Motor neuron (in vitro differentiated cells): Measurements from ENCODE around the gene COL2A1. TPM values are rescaled to one million over a fixed set of nuclear protein-coding genes. Genes with fewer than 3 reads are reported as not detected.

Experiments
- ATAC-seq, 8 experiments: fragments of 200-7000 bp; cut with Tn5 transposase; replicated peaks in 6 of 8; 2 replicates each; pipeline ENCODE4 v1.8.0; 2021; ENCODE audit warnings: mild to moderate bottlenecking in 8 of 8, moderate library complexity in 8 of 8
- H3K27ac ChIP-seq, 2 donors: fragments of 250-450 bp; sonication (Bioruptor Pico); 2 replicates each; pipeline ENCODE4 v1.9.0; 2021; ENCODE audit warnings: antibody characterized with exemption in 2 of 2, mild to moderate bottlenecking in 2 of 2, moderate library complexity in 1 of 2
- H3K4me1 ChIP-seq, 2 donors: fragments of 250-450 bp; sonication (Bioruptor Pico); replicated peaks in 1 of 2; 2 replicates each; pipeline ENCODE4 v1.6.1; 2021; ENCODE audit warnings: antibody characterized with exemption in 2 of 2, mild to moderate bottlenecking in 2 of 2, moderate library complexity in 1 of 2
- H3K4me3 ChIP-seq, 5 donors: fragments of 250-450 bp; sonication (Bioruptor Pico); 2 replicates each; pipeline ENCODE4 v1.9.0; 2021; ENCODE audit warnings: antibody characterized with exemption in 5 of 5, mild to moderate bottlenecking in 5 of 5, moderate library complexity in 4 of 5
- WGBS, 10 experiments: fragments of 450-650 bp; shearing (Covaris generic); methylation state at CpG; one replicate each; pipeline ENCODE4 v1.0.0; 2022; 5-methylcytosine and 5-hydroxymethylcytosine counted together
- in situ Hi-C, 9 experiments: fragments of 400-800 bp; cut with MboI; loops; one replicate each; pipeline ENCODE4 v1.15.0; 2021; ENCODE audit warnings: low sequenced_read_pairs in 9 of 9, low pct_unique_long_range_greater_than_20kb in 2 of 9; ENCODE audit not compliant: unreplicated experiment in 9 of 9
- total RNA-seq, 8 experiments: library from RNA; unstranded; fragments of 300-600 nt; gene quantifications; 2 replicates each; pipeline versions ENCODE4 v1.2.3 to v1.2.4, GENCODE V29; 2022

Gene COL2A1
- total RNA-seq, 8 experiments from 2014 or later = 0.78 to 6.6 (median 1.9) TPM

DNA sequence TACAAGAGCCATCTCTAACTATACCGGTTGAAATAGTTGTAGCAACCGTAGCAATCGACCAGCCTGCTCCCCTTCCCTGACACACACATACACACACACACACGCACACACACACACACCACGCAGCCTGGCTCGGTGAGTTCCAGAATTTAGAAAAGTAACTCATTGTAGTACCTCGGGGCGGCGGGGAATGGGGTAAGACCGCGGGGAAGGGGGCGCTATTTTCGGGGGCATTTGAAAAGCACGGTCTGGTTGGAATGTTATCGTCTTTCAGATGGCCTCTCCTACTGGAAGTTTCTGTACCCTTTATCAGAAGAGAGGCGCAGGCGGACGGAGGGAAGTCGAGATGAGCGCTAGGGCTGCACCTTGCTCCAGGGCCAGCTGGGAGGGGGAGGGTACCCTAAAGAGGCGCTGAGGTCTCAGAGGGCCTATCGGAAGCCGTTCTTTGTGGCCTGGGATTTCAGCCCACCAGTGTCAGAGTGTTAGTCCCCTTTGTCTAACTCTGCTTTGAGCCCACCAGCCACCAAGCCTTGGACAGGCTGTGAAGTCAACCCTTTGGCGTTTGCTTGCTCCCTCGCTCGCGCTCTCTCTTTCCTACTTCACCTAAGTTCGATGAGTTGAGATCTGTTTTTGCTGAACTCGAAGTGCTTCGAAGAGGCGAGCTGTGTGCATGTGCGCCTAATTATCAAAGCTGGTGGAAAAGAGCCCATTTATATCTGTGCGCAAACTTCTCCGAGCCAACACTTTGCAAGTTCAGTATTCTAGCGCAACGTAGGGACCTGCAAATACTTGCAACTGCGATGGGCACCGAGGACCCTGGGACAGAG, 837 bp downstream of the COL2A1 start:
- ATAC-seq = no peak
- Histone ChIP-seq H3K4me1 (peaks cover 16 to 23% of the 10 kb centered on the region in 2 donors), H3K4me3 (peak overlapping the region; percentile 21 to 44 (median 30)), H3K27ac (no peak overlapping the region)
- in situ Hi-C loops = no loop called here
- WGBS, 10 experiments = 0 to 20% (median 11%) methylated on average over 1 to 20 of the region's 38 CpGs; no CpG with 5 or more reads in 2 of the 10 experiments

DNA sequence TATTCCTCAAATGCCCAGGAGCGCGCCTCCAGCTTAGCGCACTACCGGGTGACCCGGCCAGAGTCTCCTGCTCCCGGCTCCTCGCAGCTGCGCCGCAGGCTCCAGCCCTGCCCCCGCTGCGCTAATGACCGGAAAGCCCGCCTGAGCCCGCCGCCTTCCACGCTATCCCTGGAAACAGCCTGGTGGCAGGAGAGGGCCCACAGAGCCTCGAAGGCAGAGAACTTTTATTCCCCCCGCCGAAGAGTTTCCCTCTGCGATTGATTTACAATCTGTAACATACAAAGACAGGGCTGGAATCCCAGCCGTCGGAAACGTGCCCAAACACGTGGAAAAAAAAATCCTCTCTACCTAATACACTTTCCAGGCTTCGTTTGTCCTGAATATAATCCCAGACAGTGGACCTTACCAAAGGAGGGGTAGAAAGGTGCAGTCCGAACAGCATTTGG, 1.5 kb downstream of the COL2A1 start:
- WGBS, 10 experiments = 0 to 8% (median 3%) methylated on average over 1 to 9 of the region's 26 CpGs; no CpG with 5 or more reads in 1 of the 10 experiments
- in situ Hi-C loops = no loop called here
- H3K4me3 ChIP-seq = peak overlapping the region; percentile 29 to 44 (median 40)
- H3K27ac ChIP-seq = no peak overlapping the region
- H3K4me1 ChIP-seq = peaks cover 16 to 23% of the 10 kb centered on the region in 2 donors
- peak; percentile 1 to 65 (median 50) for ATAC-seq

- peaks cover 16 to 23% of the 10 kb centered on the region in 2 donors for H3K4me1 ChIP-seq
- WGBS, 10 experiments = 0% methylated on average over 1 to 9 of the region's 13 CpGs; no CpG with 5 or more reads in 6 of the 10 experiments
- in situ Hi-C loops = no loop called here
- no peak overlapping the region for H3K27ac ChIP-seq
- peak overlapping the region; percentile 29 to 44 (median 40) for H3K4me3 ChIP-seq
- peak in 3 of 8 experiments; percentile 6 to 14 (median 11) for ATAC-seq
Observed at GRCh38 chr12:48002414-48002730, 1.9 kb downstream of the COL2A1 start.

DNA sequence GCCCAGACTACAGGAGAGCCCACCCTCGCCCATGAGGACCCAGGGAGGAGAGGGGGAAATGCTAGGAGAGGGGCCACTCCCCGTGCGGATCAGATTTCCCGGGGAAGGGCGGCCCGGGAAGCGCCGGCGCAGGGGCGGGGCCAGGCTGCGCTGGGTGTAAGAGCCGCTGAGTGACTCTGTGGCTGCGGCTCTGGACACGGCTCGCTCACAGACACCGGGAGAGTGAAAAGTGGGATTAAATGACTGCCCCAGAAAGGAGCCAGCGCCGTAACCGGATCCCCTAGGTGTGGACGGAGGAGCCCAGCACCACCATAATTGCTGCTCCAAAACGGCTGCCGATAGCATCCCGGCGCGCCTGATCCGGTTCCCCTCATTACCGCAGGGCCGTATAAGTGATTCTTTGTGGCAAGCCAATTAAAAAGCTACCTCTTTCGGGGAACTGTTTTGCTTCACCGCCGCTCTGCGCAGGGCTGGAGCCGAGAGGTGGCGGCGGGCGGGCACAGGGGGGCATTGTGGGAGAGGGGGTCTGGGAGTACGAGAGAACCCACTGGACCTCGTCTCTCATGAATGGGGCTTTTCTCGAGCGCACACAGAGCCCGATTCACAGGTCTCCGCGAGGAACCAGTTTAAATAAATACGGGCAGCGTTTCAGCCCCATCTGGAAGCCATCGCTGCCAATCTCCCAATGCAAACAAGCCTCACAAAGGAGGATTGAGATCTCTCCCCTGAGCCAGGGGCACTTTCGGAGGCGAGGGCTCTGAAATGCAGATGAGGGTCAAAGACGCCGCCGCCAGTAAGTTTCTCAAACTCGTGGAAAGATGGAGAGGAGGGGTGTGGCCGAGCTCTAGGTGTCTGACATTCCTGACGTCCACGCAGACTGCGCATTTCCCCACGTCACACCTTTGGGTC, 2.5 kb downstream of the COL2A1 start:
- in situ Hi-C loops = no loop called here
- WGBS, 10 experiments = 0 to 2% (median 0%) methylated on average over 1 to 37 of the region's 57 CpGs; no CpG with 5 or more reads in 5 of the 10 experiments
- Histone ChIP-seq H3K4me3 (peak overlapping the region; percentile 29 to 44 (median 40)), H3K4me1 (peaks cover 16 to 23% of the 10 kb centered on the region in 2 donors), H3K27ac (no peak overlapping the region)
- peak; percentile 45 to 86 (median 56) for ATAC-seq

DNA sequence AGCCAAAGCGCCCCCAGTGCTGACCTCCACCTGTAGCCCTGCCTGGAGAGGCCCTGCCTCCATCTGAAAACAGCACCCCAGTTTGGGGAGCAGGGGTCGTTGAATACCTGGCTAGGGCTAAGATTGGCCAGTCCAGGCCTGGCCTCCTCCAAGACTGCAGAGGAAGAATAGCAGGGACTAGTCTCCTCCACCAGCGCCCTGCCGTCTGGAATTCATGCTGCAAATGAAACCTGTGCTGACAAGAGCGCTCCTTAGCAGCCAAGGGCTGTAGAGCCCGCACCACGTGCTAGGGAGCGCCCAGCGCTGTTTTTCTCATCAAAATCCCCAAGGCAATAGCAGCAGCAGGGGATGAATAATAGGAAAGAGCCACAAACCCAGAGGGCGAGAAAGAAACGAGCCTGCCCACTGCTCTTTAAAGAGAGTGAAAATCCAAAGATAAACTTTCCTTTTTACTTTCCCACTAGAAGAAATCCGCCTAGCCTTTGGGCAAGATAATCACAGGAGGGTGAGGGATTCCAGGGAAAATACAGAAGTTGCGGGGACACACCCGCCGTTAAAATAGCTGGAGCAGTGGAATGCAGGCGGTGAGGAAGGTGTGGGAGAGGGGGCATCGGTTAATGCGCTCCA, 3.3 kb downstream of the COL2A1 start:
- Histone ChIP-seq H3K27ac (no peak overlapping the region), H3K4me3 (peak overlapping the region; percentile 29 to 44 (median 40)), H3K4me1 (peaks cover 16 to 23% of the 10 kb centered on the region in 2 donors)
- WGBS, 10 experiments = 0 to 20% (median 7%) methylated on average over 1 to 12 of the region's 18 CpGs; no CpG with 5 or more reads in 3 of the 10 experiments
- in situ Hi-C loops = no loop called here
- ATAC-seq = peak; percentile 39 to 81 (median 52)

- no peak overlapping the region for H3K27ac ChIP-seq
- 38 to 90% (median 62%) methylated on average over 1 to 8 of the region's 9 CpGs; no CpG with 5 or more reads in 4 of the 10 experiments for WGBS, 10 experiments
- in situ Hi-C loops = loop anchor here in 1 of 9 experiments (25.0 kb wide), 1 partner anchor 263 kb away; the partner anchor contains the start of gene ENDOU
- no peak overlapping the region for H3K4me3 ChIP-seq
- no peak for ATAC-seq
- peaks cover 16 to 21% of the 10 kb centered on the region in 2 donors for H3K4me1 ChIP-seq
Observed at GRCh38 chr12:47999816-48000215, 4.5 kb downstream of the COL2A1 start.

DNA sequence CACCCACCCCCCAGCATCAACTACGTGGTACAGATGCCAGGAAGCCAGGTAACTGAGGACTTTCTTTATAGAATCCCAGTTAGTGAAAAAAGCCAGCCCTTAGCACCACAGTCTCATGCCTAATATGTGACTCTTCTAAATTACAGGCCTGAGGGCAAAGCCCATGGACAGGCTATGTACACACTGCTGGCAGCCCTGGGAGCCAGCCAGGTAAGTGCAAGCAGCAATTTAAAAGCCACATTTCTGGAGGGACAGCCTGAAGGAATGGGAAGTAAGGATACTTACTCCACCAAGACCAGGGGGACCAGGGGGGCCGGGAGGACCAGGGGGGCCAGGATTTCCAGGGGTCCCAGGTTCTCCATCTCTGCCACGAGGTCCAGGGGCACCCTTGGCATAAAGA, 7.0 kb downstream of the COL2A1 start:
- Histone ChIP-seq H3K4me3 (no peak overlapping the region), H3K4me1 (peaks cover 5 to 14% of the 10 kb centered on the region in 2 donors), H3K27ac (no peak overlapping the region)
- in situ Hi-C loops = loop anchor here in 1 of 9 experiments (25.0 kb wide), 1 partner anchor 260 kb away; the partner anchor contains the start of gene ENDOU
- ATAC-seq = no peak
- WGBS, 10 experiments = 0 to 20% methylated on average over 1 of the region's 3 CpGs; no CpG with 5 or more reads in 8 of the 10 experiments

- Histone ChIP-seq H3K4me3 (no peak overlapping the region), H3K4me1 (peaks cover 12 to 14% of the 10 kb centered on the region in 2 donors), H3K27ac (no peak overlapping the region)
- WGBS, 10 experiments = 47 to 100% (median 86%) methylated on average over 1 to 4 of the region's 4 CpGs; no CpG with 5 or more reads in 3 of the 10 experiments
- in situ Hi-C loops = loop anchor here in 1 of 9 experiments (25.0 kb wide), 1 partner anchor 259 kb away; the partner anchor contains the start of gene ENDOU
- ATAC-seq = peak in 3 of 8 experiments; percentile 28 to 79 (median 30)
Observed at GRCh38 chr12:47995981-47996401, 8.3 kb downstream of the COL2A1 start.

- 77 to 100% (median 94%) methylated on average over 2 to 5 of the region's 5 CpGs; no CpG with 5 or more reads in 5 of the 10 experiments for WGBS, 10 experiments
- in situ Hi-C loops = loop anchor here in 1 of 9 experiments (25.0 kb wide), 1 partner anchor 256 kb away; the partner anchor contains the start of gene ENDOU
Observed at GRCh38 chr12:47993491-47993890, 10.8 kb downstream of the COL2A1 start.

DNA sequence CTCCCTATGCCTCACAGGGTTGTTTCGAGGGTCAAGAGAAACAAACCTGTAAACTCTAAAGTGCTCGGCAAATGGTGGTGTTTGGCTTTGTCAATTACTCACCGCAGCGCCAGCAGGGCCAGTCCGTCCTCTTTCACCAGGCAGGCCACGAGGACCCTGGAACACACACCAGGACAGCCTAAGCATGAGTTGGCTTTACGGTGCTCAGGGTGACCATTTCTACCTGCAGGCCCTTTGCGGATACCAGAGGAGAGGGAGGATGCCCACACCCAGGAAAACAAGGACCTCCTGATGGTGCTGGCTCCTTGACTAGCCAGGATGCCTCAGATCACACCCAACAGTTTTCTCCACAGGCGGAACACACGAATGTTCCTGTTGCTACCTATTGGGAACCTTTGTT, 11.5 kb downstream of the COL2A1 start:
- WGBS, 10 experiments = 58 to 100% (median 80%) methylated on average over 1 to 8 of the region's 10 CpGs; no CpG with 5 or more reads in 2 of the 10 experiments
- no peak for ATAC-seq
- Histone ChIP-seq H3K27ac (no peak overlapping the region), H3K4me3 (no peak overlapping the region), H3K4me1 (peaks cover 20 to 28% of the 10 kb centered on the region in 2 donors)
- in situ Hi-C loops = loop anchor here in 1 of 9 experiments (25.0 kb wide), 1 partner anchor 255 kb away; the partner anchor contains the start of gene ENDOU

More at GRCh38 chr12:47993491-47993890, 10.8 kb downstream of the COL2A1 start:
- Histone ChIP-seq H3K4me3 (no peak overlapping the region), H3K27ac (no peak overlapping the region), H3K4me1 (peaks cover 13 to 21% of the 10 kb centered on the region in 2 donors)
- ATAC-seq = no peak

DNA sequence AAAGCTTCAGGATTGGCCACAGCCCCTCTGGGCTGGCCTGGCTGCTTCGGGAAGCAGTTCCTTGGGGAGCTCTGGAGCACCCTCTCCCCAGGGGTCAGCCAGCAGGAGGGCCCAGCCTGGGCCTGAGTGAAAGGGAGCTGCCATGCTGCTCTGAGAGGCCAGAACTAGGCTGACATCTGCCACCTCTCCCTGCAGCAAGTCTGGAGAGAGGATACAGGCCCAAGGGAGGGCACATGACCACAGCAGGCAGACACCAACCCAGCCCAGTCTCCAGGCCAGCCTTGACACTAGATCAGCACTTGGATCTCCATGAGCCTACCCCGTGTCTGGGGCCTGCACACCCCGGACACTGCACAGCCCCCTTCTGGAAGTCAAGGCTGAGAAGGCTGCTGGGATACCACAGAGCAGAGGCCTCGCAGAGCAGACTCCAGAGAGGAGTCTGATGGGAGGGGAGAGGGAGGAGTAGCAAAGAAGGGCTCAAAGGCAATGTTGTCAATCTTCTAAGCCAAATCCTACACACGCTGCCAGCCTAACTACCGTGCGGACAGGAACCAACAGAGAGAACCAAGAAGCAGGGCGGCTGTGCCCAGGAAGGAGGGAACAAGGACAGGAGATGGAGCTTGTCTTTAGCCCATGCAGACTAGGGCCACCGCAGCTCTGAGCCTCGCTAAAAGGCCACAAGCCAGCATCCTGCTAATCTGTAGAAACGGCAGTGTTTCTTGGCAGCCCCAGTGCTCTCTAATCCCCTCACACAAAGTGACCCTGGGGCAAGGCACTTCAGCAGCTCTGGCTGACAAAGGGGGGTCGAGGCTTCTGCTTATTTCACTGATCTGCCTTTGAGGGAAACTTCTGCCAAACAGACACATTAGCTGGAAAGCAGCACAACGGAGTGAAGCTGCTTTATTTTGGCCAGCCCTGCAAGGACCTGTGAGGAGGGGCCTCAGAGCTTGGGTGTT, 12.9 kb downstream of the COL2A1 start:
- in situ Hi-C loops = loop anchor here in 1 of 9 experiments (25.0 kb wide), 1 partner anchor 254 kb away; the partner anchor contains the start of gene ENDOU
- 10 to 93% (median 58%) methylated on average over 2 to 7 of the region's 13 CpGs; no CpG with 5 or more reads in 3 of the 10 experiments for WGBS, 10 experiments
- peak in 4 of 8 experiments; percentile 8 to 53 (median 12) for ATAC-seq
- Histone ChIP-seq H3K4me1 (peaks cover 31 to 35% of the 10 kb centered on the region in 2 donors), H3K27ac (no peak overlapping the region), H3K4me3 (no peak overlapping the region)
